Measurements from ENCODE around the gene STAG3.
"Not testable (repeated sequence)": the region's sequence is repeated elsewhere in the genome, so short reads cannot be mapped to it uniquely, and the experiment has no call there.

The STAG3 gene

DNA sequence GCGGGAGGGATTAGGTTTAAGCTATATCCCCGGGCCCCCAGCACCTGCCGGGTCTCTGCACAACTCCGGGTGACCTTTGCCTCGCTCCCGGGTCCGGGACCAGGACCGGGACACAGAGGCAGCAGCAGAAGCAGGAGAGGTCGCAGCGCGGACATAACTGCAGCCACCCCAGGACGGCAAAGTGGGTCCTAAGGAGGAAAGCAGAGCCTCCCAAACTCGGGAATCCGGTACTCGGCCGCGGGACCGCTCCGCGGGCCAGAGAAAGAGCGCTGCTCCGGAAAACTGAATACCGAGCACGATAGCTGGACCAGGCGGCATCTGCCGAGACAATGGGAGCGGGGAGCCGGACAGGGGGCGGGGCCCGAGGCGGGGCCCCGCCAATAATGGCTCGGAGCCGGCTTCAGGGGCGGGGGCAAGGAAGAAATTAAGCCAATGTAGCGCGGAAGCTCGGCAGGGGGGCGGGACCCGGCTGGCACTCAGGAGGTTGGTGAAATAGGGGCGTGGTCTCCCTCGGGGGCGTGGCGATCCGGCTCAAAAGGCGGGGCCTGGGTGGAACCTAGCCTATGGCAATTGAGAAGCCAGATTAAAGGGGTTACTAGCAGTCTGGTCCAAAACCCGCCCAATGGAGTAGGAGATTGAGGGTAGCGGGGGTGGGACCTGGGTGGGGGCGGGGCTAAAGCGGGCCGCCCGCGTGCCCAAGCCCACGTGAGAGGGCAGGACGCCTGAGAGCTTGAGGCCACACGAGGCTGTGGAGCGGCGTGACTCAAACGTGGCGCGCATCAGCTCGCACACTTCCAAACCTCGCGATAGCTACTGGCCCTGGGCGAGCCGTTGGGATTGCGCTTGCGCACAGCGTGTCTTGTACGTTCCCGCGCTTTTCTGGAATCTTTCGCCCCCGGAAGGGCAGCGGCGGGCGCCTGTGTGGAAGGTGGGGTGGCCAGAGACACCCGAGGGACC lies at the start of gene STAG3, which contains the start of gene GPC2:
Gene STAG3, plus strand, starts transcription at position 874 of the 957 bp plus-strand sequence. CDS start 2,639 bp downstream, outside the sequence.
Gene GPC2, minus strand, starts transcription at position 337 of the 957 bp plus-strand sequence. Its CDS starts 182 bp downstream, at position 155.
- peak; percentile 94 to 95 for DNase-seq (ENCODE audit: low read depth in 2 of 2)

DNA sequence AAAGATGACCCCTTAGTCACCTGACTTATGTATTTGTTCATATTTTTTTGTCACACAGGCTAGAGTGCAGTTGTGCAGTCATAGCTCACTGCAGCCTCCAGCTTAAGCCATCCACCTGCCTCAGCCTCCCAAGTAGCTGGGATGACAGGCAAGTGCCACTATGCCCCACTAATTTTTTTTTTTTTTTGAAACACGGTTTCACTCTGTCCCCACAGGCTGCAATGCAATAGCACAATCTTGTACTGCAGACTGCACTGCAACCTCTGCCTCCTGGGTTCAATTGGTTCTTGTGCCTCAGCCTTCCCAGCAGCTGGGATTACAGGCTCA lies 49.1 kb upstream of the STAG3 start:
- no peak for DNase-seq (ENCODE audit: low read depth in 2 of 2)

DNA sequence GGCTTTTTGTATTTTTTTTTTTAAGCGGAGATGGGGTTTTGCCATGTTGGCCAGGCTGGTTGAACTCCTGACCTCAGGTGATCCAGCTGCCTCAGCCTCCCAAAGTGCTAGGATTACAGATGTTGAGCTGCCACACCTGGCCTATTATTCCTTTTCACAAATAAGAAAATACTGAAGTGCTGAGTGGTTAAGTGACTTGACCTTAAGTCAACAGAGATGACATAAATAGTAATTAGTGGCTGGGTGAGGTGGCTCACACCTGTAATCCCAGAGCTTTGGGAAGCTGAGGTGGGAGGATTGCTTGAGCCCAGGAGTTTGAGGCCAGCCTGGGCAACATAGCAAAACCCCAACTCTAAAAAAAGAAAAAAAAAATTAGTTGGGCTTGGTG lies 47.5 kb upstream of the STAG3 start:
- DNase-seq (ENCODE audit: low read depth in 2 of 2) = not testable (repeated sequence)

- DNase-seq (ENCODE audit: low read depth in 2 of 2) = no peak
Measured at GRCh38 chr7:100130608-100131453, 46.9 kb upstream of the STAG3 start.

- no peak for DNase-seq (ENCODE audit: low read depth in 2 of 2)
Measured at GRCh38 chr7:100132126-100132525, 45.6 kb upstream of the STAG3 start.

GRCh38 chr7:100132697-100133151 lies 45.0 kb upstream of the STAG3 start:
- DNase-seq (ENCODE audit: low read depth in 2 of 2) = peak; percentile 30 to 34

- DNase-seq (ENCODE audit: low read depth in 2 of 2) = no peak
Measured at GRCh38 chr7:100137851-100138760, 39.6 kb upstream of the STAG3 start.

GRCh38 chr7:100141555-100141949 lies 36.2 kb upstream of the STAG3 start:
- no peak for DNase-seq (ENCODE audit: low read depth in 2 of 2)

GRCh38 chr7:100142461-100142860 lies 35.3 kb upstream of the STAG3 start:
- no peak for DNase-seq (ENCODE audit: low read depth in 2 of 2)

DNA sequence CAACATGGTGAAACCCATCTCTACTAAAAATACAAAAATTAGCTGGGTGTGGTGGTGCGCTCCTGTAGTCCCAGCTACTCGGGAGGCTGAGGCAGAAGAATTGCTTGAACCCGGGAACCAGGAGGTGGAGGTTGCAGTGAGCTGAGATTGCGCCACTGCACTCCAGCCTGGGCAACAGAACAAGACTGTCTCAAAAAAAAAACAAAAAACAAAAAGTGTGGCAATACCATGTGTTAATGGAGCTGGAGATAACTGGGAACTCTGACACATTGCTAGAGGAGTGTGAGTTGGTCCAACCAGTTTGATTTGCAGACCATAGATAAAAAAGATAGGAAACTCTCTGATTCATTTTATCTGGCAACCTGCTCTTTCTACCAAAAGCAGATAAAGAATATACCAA lies 31.4 kb upstream of the STAG3 start:
- not testable (repeated sequence) for DNase-seq (ENCODE audit: low read depth in 2 of 2)

DNA sequence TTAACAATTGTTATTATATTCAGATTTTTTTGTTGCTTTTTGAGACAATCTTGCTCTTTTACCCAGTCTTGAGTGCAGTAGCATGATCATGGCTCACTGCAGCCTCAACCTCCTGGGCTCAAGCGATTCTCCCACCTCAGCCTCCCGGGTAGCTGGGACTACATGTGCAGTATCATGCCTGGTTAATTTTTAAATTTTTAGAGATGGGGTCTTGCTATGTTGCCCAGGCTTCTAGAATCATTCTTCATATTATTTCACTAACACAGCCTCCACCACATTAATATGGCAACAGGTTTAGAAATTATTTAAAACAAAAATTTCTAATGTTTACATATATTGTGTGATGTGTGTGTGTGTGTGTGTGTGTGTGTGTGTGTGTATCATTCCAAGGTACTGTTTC lies 30.4 kb upstream of the STAG3 start:
- DNase-seq (ENCODE audit: low read depth in 2 of 2) = no peak

GRCh38 chr7:100148225-100148558 lies 29.5 kb upstream of the STAG3 start:
- no peak for DNase-seq (ENCODE audit: low read depth in 2 of 2)

DNA sequence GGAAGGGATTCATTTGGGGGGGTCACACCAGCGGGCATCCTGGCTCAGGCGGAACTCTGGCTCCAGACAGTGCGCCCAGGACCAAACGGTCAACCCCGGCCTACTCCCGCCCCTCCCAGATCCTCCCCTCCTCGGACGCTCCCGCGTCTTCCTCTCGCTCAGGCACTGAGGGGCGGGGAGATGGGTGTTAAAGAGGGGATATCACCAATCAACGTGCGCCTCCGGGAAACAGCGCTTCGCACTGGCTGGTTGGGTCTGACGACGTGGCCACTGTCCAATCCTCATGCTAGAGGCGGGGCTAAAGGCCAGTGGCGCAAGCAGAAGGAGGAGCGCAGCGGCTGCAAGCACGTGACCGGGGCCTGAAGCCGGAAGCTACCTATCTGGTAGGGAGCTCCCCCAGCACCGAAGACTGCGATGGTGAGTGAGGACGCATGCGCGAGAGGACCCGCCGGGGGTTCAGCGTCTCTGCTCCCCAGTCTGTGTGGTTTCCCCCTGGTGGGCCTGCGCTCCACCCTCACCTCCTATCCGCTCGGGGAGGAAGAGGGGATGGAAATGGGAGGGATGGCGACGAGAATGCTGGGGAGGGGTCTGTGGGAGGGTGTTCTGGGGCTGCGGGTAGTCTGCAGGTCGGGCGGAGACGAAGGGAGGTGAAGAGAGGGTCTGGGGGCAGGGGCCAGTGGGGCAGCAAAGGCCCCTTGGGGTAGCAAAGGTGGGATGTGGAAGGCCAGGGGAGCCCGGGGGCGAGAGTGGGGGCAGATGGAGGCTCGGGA lies 29.0 kb upstream of the STAG3 start, which contains the start of gene LAMTOR4:
Gene LAMTOR4, plus strand, starts transcription at position 360 of the 770 bp plus-strand sequence. Its CDS starts 55 bp downstream, at position 415.
- peak; percentile 96 to 97 for DNase-seq (ENCODE audit: low read depth in 2 of 2)

- DNase-seq (ENCODE audit: low read depth in 2 of 2) = no peak
Measured at GRCh38 chr7:100152404-100152803, 25.3 kb upstream of the STAG3 start.

DNA sequence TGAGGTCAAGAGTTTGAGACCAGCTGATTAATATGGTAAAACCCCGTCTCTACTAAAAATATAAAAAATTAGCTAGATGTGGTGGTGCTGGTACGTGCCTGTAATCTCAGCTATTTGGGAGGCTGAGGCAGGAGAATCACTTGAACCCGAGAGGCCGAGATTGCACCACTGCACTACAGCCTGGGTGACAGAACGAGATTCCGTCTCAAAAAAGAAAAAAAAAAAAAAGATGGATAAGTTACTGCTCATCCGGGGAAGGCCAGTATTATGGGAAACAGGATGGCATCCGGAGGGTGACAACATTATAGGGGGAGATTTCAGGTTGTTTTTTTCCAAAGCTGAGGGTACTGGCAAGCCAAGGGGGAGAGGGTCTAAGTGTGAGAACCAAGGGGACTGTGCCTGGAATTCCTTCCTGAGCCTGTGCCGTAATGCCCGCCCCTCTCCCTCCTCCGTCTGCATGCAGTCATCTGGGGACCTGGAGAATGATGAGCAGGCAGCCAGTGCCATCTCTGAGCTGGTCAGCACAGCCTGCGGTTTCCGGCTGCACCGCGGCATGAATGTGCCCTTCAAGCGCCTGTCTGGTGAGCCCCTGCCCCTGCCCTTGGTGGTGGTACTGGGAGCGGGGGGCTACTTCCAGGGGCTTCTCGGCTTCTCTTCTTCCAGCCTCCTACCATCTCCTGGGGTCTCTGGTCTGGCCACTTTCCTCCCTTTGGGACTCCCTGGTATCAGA lies 24.6 kb upstream of the STAG3 start:
- no peak for DNase-seq (ENCODE audit: low read depth in 2 of 2)

DNA sequence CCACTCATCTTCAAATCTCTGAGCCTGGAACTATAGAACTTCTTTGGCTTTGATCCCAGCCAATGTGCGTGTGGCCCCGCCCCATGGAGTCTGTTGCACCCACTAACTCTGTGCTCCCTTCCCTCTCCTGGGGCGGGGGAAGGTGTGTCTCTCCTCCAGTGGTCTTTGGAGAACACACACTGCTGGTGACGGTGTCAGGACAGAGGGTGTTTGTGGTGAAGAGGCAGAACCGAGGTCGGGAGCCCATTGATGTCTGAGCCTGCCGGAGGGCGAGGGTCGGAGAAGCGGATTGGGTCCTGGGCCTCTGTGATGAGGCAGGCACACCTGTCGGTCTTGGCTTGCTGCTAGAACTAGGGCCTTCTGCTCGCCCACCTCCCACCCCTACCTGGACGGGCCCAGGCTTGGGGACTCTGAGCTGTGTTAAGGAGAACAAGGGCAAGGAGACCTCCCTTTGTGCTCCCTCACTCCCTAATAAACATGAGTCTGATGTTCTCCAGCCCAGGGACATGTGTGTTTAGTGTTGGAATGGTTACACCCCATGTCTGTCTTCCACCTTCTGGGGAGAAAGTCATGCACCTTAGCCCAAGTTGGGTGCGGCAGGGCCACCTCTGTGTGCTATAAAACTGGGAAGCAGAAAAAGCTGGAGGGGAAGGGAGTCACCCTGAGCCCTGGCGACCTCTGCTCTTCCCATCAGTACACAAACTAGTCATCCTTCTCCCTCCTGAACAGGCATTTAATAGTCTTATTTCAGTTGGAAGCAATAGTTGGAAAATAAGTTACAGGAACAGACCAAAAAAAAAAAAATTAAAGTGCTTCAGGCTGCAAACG lies 23.8 kb upstream of the STAG3 start:
- DNase-seq (ENCODE audit: low read depth in 2 of 2) = no peak

DNA sequence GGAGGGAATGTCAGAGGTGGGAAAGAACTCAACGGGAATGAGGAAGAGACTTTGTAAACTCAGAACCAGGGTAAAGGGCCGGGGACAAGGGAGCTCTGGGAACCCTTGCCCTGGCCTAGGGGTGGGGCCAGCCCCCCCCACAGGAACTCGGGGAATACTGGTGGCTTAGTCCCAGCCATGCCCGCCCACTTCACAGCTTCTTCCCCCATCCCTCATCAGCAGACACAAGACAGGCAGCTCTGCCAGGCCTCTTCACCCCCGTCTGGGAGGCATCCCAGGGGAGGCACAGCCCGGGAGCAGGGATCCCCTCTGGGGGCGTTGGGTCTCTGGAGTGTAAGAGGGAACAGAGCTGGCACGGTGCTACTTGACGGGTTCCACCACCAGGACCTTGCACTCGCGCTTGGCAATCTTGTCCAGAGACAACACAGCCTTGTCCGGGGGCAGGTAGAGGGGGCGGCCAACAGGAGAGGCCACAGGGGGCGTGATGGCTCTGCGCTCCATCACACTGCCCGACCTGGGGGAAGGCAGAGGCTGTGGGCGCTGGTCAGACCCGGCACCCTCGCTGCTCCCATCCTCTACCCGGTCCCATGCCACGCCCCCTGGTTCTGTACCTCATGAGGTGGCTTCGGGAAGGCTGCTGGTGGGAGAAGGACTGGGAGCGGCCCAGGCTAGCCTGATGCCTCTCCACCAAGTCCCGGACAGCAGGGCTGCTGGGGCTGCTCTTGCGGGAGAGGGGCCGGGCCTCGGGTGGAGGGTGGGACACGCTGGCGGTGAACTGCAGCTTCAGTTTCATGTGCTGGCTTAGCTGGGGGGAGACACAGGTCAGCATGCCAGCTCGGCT lies 22.8 kb upstream of the STAG3 start:
- no peak for DNase-seq (ENCODE audit: low read depth in 2 of 2)

Measured in fibroblast of skin of left quadriceps (primary cell).